ENCODE data around the gene FAM13A.

DNA sequence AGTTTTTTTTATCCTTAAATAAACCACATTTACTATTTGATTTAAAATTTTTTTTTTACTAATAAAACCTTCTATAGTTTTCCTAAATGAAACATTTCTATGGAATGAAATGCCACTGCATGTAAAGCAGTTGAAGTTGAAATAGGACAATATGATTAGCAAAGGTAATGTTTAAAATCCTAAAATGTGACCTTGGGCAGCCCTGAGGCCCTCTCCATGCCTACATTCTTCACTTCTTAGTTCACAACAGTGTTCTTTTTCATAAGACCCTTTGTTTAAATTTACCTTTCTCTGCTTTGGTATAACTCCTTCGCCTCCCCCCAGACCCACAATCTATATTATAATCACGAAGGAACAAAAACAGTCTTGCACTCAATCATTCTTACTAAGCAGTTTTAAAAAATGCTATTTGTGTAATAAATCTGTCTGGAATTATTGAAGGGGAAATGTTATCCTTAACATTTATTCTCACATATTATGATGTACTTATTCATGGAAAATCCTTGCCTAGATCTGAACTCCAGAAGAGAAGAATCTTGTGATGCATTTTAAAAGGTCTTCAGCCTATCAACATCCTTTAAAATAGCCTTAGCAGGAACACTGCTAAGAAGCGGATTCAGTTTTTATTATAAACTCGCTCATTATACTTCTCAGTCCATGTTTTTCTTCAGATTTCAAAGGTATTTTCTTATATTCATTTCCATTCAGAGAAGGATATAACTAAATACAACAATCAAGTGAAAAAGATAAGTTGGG lies 234.8 kb downstream of the FAM13A start:
- TF ChIP-seq, protein P1, sequence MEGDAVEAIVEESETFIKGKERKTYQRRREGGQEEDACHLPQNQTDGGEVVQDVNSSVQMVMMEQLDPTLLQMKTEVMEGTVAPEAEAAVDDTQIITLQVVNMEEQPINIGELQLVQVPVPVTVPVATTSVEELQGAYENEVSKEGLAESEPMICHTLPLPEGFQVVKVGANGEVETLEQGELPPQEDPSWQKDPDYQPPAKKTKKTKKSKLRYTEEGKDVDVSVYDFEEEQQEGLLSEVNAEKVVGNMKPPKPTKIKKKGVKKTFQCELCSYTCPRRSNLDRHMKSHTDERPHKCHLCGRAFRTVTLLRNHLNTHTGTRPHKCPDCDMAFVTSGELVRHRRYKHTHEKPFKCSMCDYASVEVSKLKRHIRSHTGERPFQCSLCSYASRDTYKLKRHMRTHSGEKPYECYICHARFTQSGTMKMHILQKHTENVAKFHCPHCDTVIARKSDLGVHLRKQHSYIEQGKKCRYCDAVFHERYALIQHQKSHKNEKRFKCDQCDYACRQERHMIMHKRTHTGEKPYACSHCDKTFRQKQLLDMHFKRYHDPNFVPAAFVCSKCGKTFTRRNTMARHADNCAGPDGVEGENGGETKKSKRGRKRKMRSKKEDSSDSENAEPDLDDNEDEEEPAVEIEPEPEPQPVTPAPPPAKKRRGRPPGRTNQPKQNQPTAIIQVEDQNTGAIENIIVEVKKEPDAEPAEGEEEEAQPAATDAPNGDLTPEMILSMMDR (IDR thresholded peaks at IDR 0.05), result no peak
- TF ChIP-seq POLR2A (IDR thresholded peaks at IDR 0.05), result no peak
